GM21360 (cell line): Measurements from ENCODE around the gene NCK2.
A peak's percentile ranks its signal among the peaks of the same experiment; 100 is the strongest.
"Not testable (repeated sequence)": the region's sequence is repeated elsewhere in the genome, so short reads cannot be mapped to it uniquely, and the experiment has no call there.

Source experiments
- ATAC-seq: cut with Tn5 transposase; IDR thresholded peaks from one replicate; pipeline ENCODE4 v1.9.1; 2021; ENCODE audit warnings: mild to moderate bottlenecking, moderate library complexity; ENCODE audit not compliant: unreplicated experiment

NCK2 gene

DNA sequence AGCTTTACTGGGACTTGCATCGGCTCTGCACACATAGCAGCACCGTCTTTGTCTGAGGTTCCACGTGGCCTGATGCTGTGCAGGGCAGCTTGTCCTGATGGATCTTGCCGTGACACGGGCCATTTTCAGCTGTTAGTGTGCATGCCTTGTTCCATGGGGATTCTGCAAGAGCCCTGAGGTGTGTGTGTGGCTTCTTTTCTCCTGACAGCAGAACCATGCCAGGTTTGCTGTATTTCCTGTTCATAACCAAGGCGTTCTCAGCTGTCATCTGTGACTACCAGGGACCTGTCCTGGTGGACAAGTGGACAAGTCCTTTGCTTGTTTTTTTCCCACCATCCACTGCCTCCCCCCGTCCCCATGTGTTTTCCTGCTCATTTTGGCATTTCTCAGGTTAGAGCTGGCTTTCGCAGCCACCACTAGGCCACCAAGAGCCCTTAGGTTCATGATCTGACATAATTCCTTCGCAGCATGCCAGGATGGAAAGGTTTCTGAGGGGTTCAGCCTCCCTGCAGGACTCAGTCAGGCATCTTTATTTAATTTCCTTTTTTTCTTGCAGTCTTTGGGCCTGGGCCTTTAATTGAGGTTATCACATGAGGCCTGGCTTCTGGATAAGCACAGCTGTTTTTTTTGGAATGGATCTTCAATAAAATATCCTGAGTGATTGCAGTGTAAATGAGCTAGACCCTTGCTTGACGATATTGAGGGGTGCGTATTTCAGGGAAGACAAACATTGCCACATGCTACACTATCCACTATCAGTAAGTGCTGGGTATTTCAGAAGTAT lies 139.4 kb downstream of the NCK2 start:
- ATAC-seq, result no peak

DNA sequence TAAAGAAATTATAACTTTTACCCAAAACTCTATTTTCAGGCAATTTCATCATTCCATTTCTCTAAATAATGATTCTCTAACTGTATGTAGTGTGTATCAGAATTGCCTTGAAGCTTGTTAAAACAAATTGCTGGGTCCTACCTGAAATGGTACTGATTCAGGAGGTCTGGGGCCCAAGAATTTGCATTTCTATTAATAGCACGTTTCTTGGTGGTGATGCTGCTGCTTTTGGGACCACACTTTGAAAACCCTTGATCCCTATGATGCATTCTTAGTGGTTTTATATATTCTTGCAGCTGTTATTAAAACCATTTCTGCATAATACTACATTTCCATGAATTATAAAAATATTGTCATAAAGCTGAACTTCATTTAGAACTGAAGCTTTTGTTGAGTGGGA lies 140.7 kb downstream of the NCK2 start:
- no peak for ATAC-seq

DNA sequence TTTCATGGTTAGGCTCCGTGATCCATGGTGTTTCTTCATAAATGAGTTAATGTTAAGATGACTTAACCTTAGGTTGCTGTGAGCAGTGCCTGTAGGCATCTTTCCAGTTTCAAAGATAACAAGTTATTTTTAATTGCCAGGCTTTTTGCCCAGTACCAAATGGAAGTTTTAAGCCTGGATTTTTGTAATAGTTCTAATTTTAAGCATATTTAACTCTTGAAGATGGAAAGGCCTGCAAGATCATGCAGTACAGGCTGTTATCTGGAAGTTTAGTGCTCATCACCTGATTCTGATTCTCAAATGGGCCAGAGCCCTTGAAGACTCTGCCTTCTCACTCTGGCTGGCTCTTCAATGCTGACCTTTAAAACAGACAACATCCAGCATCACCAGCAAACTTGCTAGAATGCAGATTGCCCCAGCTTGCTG lies 141.3 kb downstream of the NCK2 start:
- no peak for ATAC-seq

DNA sequence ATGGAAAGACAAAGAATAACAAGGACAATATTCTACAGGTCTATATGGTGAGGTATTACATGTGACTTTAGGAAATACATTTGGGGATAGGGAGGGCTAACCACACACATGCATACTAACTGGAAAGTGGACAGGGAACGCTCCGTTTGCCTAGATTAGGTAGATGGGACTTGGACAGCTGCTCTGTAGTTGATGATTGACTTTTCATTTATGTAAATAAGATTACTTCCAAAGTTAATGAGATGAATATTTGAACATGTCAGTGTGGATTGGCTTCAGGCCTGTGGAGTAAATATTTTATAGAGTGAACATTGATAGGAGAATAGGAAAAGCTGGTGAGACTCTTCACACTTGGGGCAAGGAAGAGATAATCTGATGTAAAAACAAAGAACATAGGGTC lies 142.0 kb downstream of the NCK2 start:
- no peak for ATAC-seq

DNA sequence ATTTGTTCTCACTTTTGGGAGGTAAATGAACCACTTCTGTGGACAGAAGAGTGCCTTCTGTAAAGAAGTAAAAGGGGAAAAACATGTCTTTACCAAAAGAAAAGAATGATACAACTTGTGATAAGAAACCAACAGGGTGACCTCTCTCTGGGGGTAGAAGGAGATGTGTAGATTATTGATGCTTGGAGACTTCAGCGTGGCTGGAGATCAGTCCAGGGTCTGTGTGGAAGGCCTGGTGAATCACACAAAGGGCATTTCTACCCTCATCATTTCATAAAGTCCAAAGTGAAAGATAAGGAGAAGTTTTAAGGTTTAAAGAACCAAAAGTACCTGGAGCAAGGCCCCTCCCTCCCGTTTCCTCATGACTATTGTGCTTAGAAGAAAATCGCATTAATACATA lies 142.5 kb downstream of the NCK2 start:
- ATAC-seq, result no peak

DNA sequence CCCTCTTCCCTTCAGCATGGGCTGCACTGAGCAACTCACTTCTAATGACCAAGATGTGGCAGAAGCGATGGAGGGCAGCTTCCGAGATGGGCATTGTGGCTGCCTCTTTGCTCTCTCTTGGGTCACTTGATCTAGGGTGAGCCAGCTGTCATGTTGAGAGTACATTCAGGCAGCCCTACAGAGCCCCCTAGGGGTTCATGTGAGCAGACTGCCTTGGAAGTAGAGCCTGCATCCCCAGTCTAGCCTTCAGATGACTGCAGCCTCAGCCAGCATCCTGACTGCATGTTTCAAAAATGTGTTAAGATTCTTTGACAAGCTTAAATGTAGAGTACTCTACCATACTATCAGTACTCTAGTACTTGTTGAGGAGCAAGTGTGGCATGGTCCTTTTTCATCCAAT lies 143.9 kb downstream of the NCK2 start:
- ATAC-seq, result no peak

DNA sequence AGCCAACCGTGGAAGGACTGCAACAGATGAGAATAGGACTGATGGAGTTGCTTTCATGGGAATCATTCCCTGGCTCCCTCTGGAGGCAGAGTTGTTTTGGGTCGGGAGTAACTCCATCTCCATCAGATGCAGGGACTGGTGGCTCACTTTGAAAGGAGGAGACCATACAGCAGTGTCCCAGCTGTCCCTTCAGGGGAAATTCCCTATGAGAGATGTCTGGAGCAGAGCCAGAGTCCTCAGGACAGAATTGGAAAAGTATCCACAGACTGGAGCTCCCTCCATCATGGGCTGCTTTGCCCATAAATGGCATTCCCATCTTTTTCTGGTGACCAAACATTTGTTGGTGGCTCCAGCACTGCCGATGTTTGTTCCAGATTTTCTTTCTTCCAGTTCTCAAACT lies 144.3 kb downstream of the NCK2 start:
- no peak for ATAC-seq

DNA sequence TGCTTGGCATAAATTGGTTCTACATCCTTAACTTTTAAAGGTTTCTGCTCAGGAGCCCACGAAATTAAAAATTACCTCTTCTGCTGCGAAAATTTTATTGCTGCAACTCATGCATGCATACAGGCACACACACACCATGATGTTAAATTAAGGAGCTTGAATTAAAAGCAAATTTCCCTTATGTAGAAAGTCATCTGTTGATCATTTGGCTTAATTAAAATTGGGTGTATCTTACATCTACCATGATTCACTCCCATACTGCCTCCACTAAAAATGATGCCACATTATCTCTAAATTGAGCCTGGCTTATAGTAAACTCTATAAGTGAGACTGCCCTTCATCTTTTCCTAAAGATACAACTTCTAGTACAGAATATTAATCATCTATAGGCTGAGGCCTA lies 145.4 kb downstream of the NCK2 start:
- no peak for ATAC-seq

DNA sequence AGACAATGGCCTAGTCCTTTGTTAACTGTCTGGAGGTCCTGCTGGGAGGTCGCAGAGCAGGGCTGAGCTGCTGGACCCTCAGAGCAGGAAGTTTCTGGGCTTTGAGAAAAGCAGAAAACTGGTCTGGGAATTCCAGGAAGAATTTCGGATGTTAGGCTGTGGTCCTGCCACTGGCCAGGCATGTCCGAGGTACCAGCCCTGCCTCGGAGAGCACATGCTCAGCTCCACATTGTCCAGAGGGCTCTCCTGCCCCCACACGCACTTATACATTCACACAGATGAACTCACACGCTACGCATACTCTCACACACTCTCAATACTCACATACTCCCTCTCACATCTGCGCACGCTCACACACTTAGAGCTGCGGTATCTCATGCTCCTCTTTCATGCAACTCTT lies 146.1 kb downstream of the NCK2 start:
- no peak for ATAC-seq

DNA sequence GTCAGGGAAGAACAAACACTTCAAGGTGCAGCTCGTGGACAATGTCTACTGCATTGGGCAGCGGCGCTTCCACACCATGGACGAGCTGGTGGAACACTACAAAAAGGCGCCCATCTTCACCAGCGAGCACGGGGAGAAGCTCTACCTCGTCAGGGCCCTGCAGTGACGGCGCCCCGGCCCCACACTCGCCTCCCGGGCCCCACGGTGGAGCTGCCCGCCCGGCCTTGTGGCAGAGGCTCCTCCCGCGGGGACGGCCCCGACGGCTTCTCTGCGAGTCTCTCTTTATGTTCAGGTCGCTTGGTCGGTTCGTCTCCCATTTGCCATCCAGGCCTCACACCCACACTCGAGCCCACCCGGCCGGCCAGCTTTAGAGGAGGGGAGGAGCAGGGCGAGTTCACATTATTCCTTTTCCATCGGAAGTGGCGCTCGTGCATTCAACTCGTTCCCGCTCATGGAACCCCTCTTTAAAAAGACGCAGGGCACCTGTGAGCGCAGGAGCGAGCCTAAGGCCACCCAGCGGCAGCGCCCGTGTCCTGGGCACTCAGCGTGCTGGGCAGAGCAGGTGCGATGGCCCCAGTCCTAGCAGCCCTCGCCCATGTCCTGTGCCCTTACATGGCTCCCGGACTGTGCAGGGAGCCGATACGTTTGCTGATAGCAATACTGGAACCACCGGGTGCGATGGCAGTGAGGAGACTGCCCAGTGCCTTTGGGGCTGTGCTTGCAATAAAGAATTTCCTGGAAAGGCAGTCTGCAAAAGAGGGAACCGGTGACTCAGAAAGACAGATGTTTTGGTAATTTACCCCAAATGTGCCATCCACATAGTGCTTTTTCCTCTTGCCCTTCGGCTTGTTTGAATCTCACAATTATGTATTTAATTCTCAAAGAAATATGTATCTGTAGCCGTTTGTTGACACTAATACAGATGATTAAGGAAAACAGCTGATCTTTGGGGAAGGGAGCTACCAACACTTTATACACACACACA lies 148.6 kb downstream of the NCK2 start:
- no peak for ATAC-seq

DNA sequence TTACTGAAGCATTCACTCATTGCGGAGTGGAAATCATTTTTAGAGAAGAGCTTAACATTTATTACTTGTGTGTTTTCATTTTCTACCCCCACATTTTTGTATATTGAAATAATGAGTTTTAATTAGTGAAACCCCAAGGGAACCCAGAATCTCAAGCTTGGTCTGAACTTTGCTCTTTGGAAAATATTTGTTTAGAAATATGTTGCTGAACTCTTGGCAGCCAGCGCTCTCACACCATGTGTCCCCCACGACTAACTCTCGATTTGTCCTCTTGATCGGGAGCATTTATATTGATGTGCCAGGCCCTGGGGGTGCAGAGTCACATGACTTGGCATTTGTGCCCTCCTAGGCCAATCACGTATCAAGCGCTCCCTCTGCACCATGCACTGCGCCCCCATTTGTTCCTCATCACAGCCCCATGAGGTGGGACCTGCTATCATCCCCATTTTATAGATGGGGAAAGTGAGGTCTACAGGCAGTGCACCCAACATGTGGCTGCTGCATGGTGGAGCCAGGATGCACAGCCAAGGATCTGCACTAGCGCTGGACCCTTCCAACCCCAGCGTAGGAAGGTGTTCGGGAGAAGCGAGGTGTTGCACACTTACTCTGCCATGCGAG lies 149.7 kb downstream of the NCK2 start:
- no peak for ATAC-seq

DNA sequence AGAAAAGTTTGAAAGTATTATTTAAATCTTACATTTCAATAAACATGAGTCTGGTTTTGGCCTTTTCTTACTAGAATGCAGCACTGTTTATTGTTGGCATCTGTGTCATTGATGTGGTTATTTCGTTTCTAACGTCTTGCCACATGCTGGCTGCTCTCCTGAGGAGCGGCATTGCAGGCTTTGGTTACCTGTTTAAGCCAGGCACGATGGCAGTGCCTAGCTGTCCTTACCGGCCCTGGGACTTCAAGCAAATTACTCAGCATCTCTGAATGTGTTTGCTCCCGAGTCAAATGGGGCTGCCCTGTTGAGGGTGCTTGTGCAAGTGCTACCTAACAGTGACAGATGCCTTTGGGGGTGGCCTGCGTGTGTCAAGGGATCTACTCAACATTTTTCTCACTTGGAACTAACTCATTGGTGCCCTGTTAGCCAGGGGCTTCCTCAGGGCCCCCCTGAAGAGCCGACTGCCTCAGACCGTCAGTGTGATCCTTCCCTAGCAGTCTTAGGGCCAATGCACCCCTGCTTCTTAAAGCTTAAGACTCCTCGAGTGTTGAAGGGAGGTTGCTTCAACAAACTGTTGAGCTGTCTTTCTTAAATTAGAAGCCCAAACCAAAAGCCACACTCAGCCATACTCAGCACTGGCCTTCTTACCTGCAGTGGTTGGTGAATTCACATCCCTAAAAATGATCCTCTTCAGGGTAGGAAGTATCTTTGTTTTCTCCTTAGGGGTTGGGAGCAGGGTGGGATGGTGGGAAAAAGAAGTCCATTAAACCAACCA lies 151.5 kb downstream of the NCK2 start:
- ATAC-seq, result no peak

DNA sequence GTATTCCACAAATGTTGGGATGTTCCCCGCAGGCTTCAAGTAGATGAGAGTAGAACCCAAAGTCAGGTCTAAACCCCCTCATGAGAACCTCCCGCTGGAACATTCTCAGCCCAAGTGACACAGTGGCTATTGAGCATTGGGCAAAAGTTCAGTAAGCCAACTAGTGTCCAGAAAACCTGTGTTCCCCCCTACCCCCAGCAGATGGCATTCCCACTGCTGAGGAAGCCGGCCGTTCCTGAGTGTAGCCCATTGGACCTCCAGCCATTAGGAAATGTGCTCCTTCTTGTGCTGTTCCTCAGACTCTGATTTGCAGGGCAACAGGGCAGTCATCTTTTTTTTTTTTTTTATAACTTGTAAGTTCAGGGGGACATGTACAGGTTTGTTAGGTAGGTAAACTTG lies 152.1 kb downstream of the NCK2 start:
- ATAC-seq, result no peak

DNA sequence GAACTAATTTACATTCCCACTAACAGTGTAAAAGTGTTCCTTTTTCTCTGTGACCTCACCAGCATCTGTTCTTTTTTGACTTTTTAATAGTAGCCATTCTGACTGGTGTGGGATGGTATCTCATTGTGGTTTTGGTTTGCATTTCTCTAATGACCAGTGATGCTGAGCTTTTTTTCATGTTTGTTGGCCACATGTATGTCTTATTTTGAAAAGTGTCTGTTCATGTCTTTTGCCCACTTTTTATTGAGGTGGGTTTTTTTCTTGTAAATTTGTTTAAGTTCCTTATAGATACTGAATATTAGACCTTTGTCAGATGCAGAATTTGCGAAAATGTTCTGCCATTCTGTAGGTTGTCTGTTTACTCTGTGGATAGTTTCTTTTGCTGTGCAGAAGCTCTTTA lies 153.0 kb downstream of the NCK2 start:
- ATAC-seq, result not testable (repeated sequence)

DNA sequence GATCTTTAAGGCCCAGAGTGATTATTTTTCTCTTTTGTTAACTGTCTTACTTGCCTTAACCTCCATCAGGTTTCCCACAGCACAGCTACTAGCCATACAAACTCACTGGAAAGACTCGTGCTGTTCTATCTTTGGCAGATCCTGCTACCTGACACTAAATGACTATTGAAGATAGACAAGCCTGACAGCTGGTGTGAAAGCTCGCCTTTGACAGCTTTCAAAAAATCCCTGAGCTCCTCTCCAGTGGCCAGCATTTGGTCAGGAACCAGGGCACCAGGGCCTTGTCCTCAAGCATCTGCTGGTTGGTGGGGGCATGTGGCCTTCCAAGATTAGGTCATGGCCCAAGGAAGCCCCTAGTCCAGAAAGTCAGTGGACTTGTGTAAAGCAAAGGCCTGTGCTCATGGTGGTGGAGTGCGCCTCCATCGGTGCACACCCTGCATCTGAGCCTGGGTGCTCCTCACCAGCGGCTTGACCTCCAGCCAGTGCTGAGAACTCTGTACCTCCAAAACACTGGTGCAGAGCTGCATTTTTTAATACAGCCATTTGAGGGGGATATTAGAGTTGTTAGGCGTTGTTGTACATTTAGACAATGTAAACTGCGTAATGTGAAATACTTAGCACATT lies 158.5 kb downstream of the NCK2 start:
- ATAC-seq, result no peak

DNA sequence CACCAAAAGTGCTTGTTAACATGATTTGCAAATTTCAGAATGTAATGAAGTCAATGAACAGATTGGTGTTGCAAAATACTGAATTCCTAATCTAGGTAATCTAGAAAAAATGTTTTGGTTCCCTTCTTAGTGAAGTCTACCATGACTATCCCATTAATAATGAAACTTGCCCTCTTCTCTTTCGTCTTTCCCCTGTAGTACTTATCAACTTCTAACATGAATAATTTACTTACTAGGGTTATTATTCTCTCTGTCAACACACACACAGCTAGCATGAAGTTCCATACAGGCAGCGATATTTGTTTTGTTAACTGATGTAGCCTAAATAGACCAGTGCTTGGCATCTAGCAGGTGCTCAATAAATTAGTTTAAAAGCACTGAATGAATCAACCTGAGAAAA lies 160.2 kb downstream of the NCK2 start:
- peak; percentile 88 for ATAC-seq

DNA sequence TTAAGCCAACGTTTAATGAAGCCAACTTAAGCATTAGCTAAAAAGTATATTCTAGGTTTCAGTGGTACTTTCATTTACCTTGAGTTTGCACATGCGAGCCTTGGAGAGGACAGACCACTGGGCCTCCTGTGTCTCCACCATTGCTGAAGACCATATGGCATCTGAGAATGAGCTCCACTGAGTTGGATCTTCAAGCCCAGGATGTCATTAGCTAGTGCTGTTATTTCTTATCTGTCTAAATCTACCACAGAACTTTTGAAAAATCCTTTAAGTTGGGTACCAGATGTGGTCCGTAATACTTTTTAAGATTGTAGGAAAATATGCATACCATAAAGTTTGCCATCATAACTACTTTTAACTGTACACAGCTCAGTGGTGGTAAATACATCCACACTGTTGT lies 161.8 kb downstream of the NCK2 start:
- ATAC-seq, result no peak

DNA sequence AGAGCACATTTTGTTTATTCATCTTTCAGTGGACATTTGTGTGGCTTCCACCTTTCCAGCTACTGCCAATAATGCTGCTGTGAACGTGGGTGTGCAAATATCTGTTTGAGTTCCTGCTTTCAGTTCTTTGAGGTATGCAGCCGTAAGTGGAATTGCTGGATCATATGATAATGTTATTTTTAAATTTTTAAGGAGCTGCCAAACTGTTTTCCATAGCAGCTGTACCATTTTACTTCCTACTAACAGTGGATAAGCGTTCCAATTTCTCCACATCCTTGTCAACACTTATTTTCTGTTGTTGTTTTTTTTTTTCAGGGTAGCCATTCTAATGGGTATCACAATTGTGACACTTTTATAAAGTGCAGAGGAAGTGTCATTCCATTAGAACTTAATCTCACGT lies 162.5 kb downstream of the NCK2 start:
- ATAC-seq, result no peak

DNA sequence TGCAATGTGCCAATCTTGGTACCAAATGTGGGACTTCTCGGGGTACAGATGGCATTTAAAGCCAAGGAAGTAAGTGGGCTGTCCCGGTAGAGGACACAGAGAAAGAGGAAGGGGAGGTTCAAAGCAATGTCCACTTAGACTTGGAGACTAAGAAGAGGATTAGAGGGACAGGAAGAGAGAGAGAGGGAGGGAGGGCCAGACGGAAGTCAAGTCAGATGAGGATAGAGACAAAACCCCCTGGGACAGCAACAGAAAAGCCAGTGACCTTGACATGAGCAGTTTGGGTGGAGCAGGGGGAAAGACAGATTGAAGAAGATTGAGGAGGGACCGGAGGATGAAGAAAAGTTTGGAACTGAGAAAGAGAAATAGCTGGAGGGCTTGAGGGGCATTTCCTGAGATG lies 164.5 kb downstream of the NCK2 start:
- ATAC-seq, result no peak

DNA sequence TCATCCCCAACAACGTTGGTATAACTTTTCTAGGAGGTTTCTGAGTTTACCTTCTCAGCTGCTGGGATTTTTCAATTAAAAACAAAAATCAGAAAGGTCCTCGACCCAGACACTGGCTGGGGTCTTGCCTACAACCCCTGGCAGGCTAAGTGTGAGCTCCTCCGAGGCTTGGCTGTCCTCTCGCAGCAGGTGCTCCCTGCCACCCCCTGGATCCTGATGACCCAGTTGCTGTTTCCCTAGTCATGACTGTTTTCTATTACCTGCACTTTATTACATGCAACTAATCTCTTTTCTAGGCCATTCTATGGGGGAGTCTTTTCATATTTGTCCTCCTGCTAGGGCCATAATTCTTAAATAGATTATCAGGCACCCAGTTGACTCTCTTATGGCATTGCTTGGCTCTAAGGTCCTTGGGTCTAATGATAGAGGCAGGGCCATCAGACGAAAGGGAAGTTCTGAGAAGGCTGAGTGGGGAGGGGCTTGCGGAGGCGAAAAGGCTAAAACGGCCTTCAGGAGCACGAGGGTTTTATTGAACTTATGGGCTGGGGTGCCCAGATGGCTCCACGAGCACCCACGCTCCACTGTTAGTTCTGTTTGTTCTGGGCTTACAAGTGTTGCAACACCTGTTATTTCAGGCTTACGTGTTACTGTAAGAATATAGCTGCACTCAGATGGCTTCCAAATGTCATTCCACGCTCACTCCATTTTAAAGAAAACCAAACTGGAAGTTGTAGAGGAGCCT lies 166.0 kb downstream of the NCK2 start:
- no peak for ATAC-seq
